HFFc6 (cell line): ENCODE measurements around the gene FRMPD1. TPM values are rescaled to one million over a fixed set of nuclear protein-coding genes. Genes with fewer than 3 reads are reported as not detected.
A peak's percentile ranks its signal among the peaks of the same experiment; 100 is the strongest.

Source experiments
- DNase-seq: peaks from one replicate; pipeline ENCODE4 v3.0.0-alpha.2; 2018
- H3K27ac Mint-ChIP-seq: 2 replicates; pipeline ENCODE4 v1.8.0; 2020; ENCODE audit warnings: mild to moderate bottlenecking, mixed read lengths
- H3K27me3 Mint-ChIP-seq: 2 replicates; pipeline ENCODE4 v1.8.0; 2021; ENCODE audit warnings: mild to moderate bottlenecking, moderate library complexity, mixed read lengths; ENCODE audit not compliant: insufficient read depth
- H3K36me3 Mint-ChIP-seq: 2 replicates; pipeline ENCODE4 v1.8.0; 2021; ENCODE audit warnings: low read depth, mixed read lengths
- H3K4me1 Mint-ChIP-seq: 2 replicates; pipeline ENCODE4 v1.8.0; 2020; ENCODE audit warnings: low read depth, mixed read lengths
- H3K4me3 Mint-ChIP-seq: 2 replicates; pipeline ENCODE4 v1.8.0; 2020; ENCODE audit warnings: mild to moderate bottlenecking, moderate library complexity, mixed read lengths
- H3K9me3 Mint-ChIP-seq: 2 replicates; pipeline ENCODE4 v1.8.0; 2020; ENCODE audit warnings: mild to moderate bottlenecking, mixed read lengths
- CTCF ChIP-seq: fragments of 200-600 bp; sonication (generic); IDR thresholded peaks from 2 replicates; pipeline ENCODE4 v1.5.0; 2021; ENCODE audit warnings: antibody characterized with exemption, mild to moderate bottlenecking
- total RNA-seq, 6 experiments: library from RNA; stranded (reverse); fragmentation: NEBNext Ultra II Directional; extraction: Animal tissue kit (Norgen Biotek cat#: 25700); gene quantifications; 2 replicates in 1 of 6; 3 replicates in 5 of 6; pipeline ENCODE4 v1.2.3, GENCODE V29; 2021

The FRMPD1 gene
- total RNA-seq, 6 experiments from 2014 or later = not detected

GRCh38 chr9:37618817-37619216 is 31.9 kb upstream of the FRMPD1 start:
- peaks cover 3% of the 10 kb centered on the region; the same call in 1 of the 2 replicates for H3K27me3 Mint-ChIP-seq
- no peaks in the 10 kb centered on the region for H3K9me3 Mint-ChIP-seq
- H3K4me3 Mint-ChIP-seq = peak overlapping the region; percentile 85
- H3K27ac Mint-ChIP-seq = peak overlapping the region; percentile 96
- no peaks in the 10 kb centered on the region for H3K36me3 Mint-ChIP-seq
- peak; percentile 90 for DNase-seq
- no peak for TF ChIP-seq CTCF
- peaks cover 69% of the 10 kb centered on the region for H3K4me1 Mint-ChIP-seq

GRCh38 chr9:37619806-37620205 is 30.9 kb upstream of the FRMPD1 start:
- Mint-ChIP-seq H3K4me3 (no peak overlapping the region), H3K27me3 (peaks cover 3% of the 10 kb centered on the region; the same call in 1 of the 2 replicates), H3K27ac (peak overlapping the region; percentile 96; the same call in 1 of the 2 replicates), H3K9me3 (no peaks in the 10 kb centered on the region), H3K36me3 (no peaks in the 10 kb centered on the region), H3K4me1 (peaks cover 69% of the 10 kb centered on the region)
- TF ChIP-seq CTCF = no peak
- no peak for DNase-seq

- H3K4me3 Mint-ChIP-seq = no peak overlapping the region
- DNase-seq = no peak
- H3K36me3 Mint-ChIP-seq = no peaks in the 10 kb centered on the region
- H3K27me3 Mint-ChIP-seq = peaks cover 3% of the 10 kb centered on the region; the same call in 1 of the 2 replicates
- TF ChIP-seq CTCF = no peak
- no peak overlapping the region for H3K27ac Mint-ChIP-seq
- peaks cover 69% of the 10 kb centered on the region for H3K4me1 Mint-ChIP-seq
- no peaks in the 10 kb centered on the region for H3K9me3 Mint-ChIP-seq
These were observed 30.4 kb upstream of the FRMPD1 start for GRCh38 chr9:37620396-37620795.

GRCh38 chr9:37621273-37622121 is 29.3 kb upstream of the FRMPD1 start:
- H3K4me1 Mint-ChIP-seq = peaks cover 69% of the 10 kb centered on the region
- no peak overlapping the region for H3K4me3 Mint-ChIP-seq
- H3K36me3 Mint-ChIP-seq = no peaks in the 10 kb centered on the region
- H3K27ac Mint-ChIP-seq = no peak overlapping the region
- no peak for TF ChIP-seq CTCF
- H3K27me3 Mint-ChIP-seq = peaks cover 3% of the 10 kb centered on the region; the same call in 1 of the 2 replicates
- no peaks in the 10 kb centered on the region for H3K9me3 Mint-ChIP-seq
- no peak for DNase-seq

- H3K9me3 Mint-ChIP-seq = no peaks in the 10 kb centered on the region
- TF ChIP-seq CTCF = no peak
- peak overlapping the region; percentile 13; the same call in 1 of the 2 replicates for H3K27ac Mint-ChIP-seq
- H3K4me1 Mint-ChIP-seq = peaks cover 59% of the 10 kb centered on the region
- DNase-seq = peak; percentile 13
- H3K27me3 Mint-ChIP-seq = peaks cover 3% of the 10 kb centered on the region; the same call in 1 of the 2 replicates
- no peak overlapping the region; the same call in 1 of the 2 replicates for H3K4me3 Mint-ChIP-seq
- H3K36me3 Mint-ChIP-seq = no peaks in the 10 kb centered on the region
These were observed 28.3 kb upstream of the FRMPD1 start for GRCh38 chr9:37622462-37622861.
